Activated gamma-delta T cell treated with anti-CD3 and anti-CD28 coated beads, Interleukin-2, amount 50 U/mL, for 16 hours (primary cell): ENCODE data around the gene ARPC5L.
"Not testable (repeated sequence)": the region's sequence is repeated elsewhere in the genome, so short reads cannot be mapped to it uniquely, and the experiment has no call there.

Experiments used
- DNase-seq: peaks from one replicate; pipeline ENCODE4 v3.0.0-alpha.2; 2020; ENCODE audit warnings: low read depth

ARPC5L gene

GRCh38 chr9:124861342-124862229 lies at the start of gene ARPC5L, which contains the start of gene RPL35:
ARPC5L (plus strand) TSS chr9:124862130; CDS start chr9:124869291, 7,161 bp downstream.
RPL35 (minus strand) TSS chr9:124861957; CDS start chr9:124861912, 45 bp downstream.
- DNase-seq, result peak; percentile 93

GRCh38 chr9:124812441-124812876 lies 49.5 kb upstream of the ARPC5L start:
- no peak for DNase-seq

- DNase-seq, result no peak
Measured at GRCh38 chr9:124813041-124813440, 48.9 kb upstream of the ARPC5L start.

DNA sequence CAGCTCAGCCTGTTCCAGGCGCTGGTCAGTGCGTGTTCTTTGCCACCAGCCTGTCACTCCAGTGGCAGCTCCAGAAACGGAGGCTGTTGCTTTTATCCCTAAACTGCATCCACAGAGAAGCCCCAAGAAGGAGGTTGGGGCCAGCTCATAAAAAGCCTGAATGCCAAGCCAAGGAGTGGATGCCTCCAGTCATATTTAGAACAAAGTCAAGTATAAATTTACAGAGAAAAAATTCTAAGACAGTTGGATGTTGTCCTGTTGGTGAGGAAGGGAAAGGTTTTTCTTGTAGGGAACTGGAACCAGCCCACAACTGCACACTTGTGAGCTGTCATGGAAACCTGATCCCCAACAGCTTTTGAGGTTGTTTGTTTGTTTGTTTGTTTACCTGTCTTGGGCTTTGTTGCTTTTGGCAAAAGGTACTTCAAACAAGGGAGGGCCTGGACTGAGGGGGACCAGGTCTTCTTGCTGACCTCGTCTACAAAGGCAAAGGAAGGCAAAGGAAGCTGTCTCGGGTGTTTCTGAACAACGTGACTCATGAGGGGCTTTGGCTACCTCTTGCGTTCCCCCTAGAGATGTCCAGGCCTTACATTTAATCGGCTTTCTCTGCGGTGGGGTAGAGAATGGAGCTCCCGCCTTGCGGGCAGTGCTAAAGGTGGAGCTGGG lies 48.3 kb upstream of the ARPC5L start:
- DNase-seq, result no peak

DNA sequence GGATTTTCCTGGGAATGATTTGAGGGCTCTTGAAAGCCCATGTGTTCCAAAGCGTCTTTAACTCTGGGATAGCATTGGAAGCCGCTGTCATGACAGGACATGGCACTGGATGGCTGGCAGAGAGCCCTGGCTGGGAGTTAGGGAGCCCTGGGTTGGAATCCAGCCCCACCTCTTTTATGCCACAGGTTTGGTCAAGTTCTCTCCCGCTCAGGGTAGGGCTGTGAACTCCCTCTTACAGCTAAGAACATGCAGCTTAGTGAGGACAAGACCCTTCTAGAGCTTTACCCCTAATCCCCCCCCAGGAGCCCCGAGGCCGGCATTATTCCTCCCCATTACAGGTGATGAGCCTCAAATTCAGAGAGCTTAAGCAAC lies 47.8 kb upstream of the ARPC5L start:
- DNase-seq, result no peak

DNA sequence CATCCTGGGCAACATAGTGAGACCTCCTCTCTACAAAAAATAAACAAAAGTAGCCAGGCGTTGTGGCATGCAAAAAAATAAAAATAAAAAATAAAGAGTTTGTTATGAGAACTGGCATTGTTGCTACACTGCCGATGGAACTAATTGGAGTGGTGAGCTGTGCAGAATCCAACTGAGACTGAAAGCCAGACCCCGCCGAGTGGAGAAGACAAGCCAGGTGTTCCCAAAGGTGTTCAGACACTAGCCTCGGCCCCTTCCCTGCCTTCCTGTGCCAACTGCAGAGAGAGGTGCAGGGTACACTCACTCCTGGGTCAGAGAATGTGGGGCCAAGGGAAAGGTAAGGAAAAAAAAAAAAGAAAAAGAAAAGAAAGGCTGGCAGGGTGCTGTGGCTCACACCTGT lies 46.3 kb upstream of the ARPC5L start:
- no peak for DNase-seq

GRCh38 chr9:124818431-124819281 lies 43.3 kb upstream of the ARPC5L start:
- no peak for DNase-seq

- no peak for DNase-seq
Measured at GRCh38 chr9:124820698-124821623, 41.0 kb upstream of the ARPC5L start.

GRCh38 chr9:124828489-124829333 lies 33.2 kb upstream of the ARPC5L start:
- no peak for DNase-seq

DNA sequence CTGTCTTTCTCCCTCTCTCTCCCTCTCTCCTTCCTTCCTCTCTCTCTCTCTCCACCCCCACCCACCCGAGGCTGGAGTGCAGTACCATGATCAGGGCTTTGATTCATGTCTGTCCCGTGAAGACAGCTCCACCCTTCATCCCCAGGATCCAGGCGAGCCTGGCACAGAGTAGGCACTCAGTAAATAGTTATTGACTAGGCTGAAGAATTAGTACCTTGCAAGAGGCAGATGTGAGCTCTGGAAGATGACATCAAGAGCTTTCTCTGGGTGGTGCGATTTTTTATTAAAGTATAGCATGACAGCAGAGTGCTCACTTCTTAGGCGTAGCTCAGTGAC lies 32.6 kb upstream of the ARPC5L start:
- DNase-seq, result no peak

DNA sequence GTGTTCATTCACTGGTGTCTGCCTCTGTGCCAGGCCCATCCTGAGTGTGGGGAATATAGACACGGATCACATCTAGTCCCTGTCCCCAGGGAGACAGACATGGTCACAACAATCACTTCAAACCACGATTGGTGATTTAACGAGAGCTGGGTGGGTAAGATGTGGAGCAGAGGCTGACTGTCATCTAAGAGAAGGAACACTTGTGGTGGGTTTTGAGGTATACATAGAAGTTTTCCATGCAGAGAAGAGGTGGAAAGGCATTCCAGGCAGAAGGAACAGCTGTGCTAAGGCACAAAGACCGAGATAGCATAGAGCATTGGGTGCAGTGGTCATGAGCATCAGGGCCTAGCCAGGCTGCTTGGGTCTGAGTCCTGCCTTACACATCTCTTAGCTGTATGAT lies 31.3 kb upstream of the ARPC5L start:
- DNase-seq, result no peak

- DNase-seq, result no peak
Measured at GRCh38 chr9:124831642-124832364, 30.1 kb upstream of the ARPC5L start.

DNA sequence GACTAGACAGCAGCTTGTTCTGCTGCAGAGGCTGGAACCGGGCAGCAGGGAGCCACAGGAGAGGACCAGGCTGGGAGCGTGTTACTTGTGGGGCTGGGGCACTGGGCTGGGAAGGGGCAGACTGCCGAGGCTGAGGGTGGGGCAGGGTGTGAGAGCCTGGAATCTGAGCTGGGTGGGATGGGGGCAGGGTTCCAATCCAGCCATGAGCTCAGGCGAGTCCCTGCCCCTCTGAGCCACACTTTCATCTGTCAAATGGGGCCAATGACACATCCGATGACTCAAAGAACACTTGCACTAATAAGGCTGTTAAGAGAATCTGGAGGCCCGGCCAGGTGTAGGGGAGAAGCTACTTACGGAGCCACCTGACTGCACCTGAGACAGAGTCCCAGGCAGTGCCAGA lies 27.3 kb upstream of the ARPC5L start:
- DNase-seq, result no peak

DNA sequence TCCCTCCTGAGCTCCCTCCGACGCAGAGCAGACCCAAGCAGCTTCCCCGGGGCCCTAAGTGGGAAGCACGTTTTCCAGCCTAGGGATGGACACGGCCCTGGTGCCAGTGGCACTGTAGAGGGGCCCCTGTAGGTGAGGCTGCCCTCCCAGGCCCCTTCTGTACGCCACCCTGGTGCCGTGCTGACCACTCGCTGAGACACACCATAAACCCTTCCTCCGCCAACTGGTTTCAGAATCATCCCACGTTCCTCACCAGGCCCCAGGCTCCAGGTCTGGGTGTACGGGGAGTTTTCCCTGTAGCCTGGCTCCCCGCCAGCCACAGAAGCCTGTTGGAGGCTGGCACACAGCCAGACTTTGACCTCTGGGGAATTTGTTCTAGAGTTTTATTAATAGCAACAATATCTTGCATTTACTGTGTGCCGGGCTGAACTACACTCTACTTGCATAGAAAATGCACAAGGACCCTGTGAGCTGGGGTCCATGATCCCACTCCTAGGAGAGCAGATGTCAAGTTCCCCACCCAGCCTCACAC lies 26.8 kb upstream of the ARPC5L start:
- no peak for DNase-seq

DNA sequence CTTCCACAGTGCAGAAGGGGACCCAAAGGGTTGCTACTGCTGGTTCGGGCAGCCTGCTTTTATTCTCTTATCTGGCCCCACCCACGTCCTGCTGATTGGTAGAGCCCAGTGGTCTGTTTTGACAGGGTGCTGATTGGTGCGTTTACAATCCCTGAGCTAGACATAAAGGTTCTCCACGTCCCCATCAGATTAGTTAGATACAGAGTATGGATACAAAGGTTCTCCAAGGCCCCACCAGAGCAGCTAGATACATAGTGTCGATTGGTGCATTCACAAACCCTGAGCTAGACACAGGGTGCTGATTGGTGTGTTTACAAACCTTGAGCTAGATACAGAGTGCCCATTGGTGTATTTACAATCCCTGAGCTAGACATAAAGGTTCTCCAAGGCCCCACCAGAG lies 23.8 kb upstream of the ARPC5L start:
- DNase-seq, result not testable (repeated sequence)

DNA sequence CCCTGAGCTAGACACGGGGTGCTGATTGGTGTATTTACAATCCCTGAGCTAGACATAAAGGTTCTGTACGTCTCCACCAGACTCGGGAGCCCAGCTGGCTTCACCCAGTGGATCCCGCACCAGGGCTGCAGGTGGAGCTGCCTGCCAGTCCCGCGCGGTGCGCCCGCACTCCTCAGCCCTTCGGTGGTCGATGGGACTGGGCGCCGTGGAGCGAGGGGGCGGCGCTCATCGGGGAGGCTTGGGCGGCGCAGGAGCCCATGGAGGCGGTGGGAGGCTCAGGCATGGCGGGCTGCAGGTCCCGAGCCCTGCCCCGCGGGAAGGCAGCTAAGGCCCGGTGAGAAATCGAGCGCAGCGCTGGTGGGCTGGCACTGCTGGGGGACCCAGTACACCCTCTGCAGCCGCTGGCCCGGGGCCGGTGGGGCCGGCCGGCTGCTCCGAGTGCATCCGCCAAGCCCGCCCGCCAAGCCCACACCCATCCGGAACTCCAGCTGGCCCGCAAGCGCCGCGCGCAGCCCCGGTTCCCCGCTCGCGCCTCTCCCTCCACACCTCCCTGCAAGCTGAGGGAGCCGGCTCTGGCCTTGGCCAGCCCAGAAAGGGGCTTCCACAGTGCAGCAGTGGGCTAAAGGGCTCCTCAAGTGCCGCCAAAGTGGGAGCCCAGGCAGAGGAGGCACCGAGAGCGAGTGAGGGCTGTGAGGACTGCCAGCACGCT lies 23.2 kb upstream of the ARPC5L start:
- not testable (repeated sequence) for DNase-seq

- DNase-seq, result no peak
Measured at GRCh38 chr9:124839612-124840299, 22.2 kb upstream of the ARPC5L start.

DNA sequence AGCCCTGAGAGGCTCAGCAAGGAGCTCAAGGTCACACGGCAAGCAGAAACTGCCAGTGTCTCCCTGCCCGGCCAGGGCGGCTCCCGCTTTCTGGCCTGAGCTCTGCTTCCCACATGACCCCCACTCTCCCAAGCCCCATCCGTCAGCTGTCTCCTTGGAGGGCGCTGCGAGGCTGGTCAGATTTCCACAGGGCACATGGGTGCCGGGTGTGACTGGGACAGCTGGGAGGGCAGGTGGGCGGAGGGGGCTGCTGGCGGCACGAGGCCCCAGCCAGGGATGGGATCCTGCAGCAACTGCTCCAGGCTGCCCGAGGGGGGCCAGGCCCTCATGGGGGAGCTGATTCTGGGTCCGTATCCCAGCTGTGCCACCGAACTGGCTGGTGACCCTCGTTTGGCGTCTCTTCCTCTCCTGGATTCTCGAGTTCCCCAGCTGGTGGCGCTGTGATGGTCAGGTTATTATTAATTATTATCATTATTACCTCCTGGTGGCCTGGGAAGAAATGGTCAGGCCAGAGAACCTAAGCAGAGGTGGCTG lies 21.6 kb upstream of the ARPC5L start:
- DNase-seq, result no peak
